ENCODE data around the gene AIG1.
"Not testable (repeated sequence)": the region's sequence is repeated elsewhere in the genome, so short reads cannot be mapped to it uniquely, and the experiment has no call there.

The AIG1 gene

GRCh38 chr6:143267760-143268159, 207.1 kb downstream of the AIG1 start:
- no peak for DNase-seq (ENCODE audit: low read depth in 2 of 2)

GRCh38 chr6:143268439-143268838, 207.8 kb downstream of the AIG1 start:
- DNase-seq (ENCODE audit: low read depth in 2 of 2) = no peak

- DNase-seq (ENCODE audit: low read depth in 2 of 2) = no peak
Measured at GRCh38 chr6:143270026-143270425, 209.3 kb downstream of the AIG1 start.

GRCh38 chr6:143271024-143271423, 210.3 kb downstream of the AIG1 start:
- DNase-seq (ENCODE audit: low read depth in 2 of 2) = no peak

GRCh38 chr6:143276436-143276835, 215.7 kb downstream of the AIG1 start:
- no peak for DNase-seq (ENCODE audit: low read depth in 2 of 2)

- no peak for DNase-seq (ENCODE audit: low read depth in 2 of 2)
Measured at GRCh38 chr6:143279385-143279784, 218.7 kb downstream of the AIG1 start.

GRCh38 chr6:143283887-143284645, 223.4 kb downstream of the AIG1 start:
- no peak for DNase-seq (ENCODE audit: low read depth in 2 of 2)

GRCh38 chr6:143286251-143286795, 225.6 kb downstream of the AIG1 start:
- no peak for DNase-seq (ENCODE audit: low read depth in 2 of 2)

- no peak for DNase-seq (ENCODE audit: low read depth in 2 of 2)
Measured at GRCh38 chr6:143288923-143289322, 228.2 kb downstream of the AIG1 start.

GRCh38 chr6:143290206-143290605, 229.5 kb downstream of the AIG1 start:
- no peak for DNase-seq (ENCODE audit: low read depth in 2 of 2)

- no peak for DNase-seq (ENCODE audit: low read depth in 2 of 2)
Measured at GRCh38 chr6:143293523-143293922, 232.8 kb downstream of the AIG1 start.

- no peak for DNase-seq (ENCODE audit: low read depth in 2 of 2)
Measured at GRCh38 chr6:143294265-143294860, 233.7 kb downstream of the AIG1 start.

- DNase-seq (ENCODE audit: low read depth in 2 of 2) = no peak
Measured at GRCh38 chr6:143295932-143296331, 235.2 kb downstream of the AIG1 start.

- no peak for DNase-seq (ENCODE audit: low read depth in 2 of 2)
Measured at GRCh38 chr6:143298071-143298470, 237.4 kb downstream of the AIG1 start.

GRCh38 chr6:143299253-143300166, 238.8 kb downstream of the AIG1 start:
- DNase-seq (ENCODE audit: low read depth in 2 of 2) = no peak

GRCh38 chr6:143301188-143301587, 240.5 kb downstream of the AIG1 start:
- DNase-seq (ENCODE audit: low read depth in 2 of 2) = no peak

- not testable (repeated sequence) for DNase-seq (ENCODE audit: low read depth in 2 of 2)
Measured at GRCh38 chr6:143307760-143308159, 247.1 kb downstream of the AIG1 start.

GRCh38 chr6:143313163-143313562, 252.5 kb downstream of the AIG1 start:
- DNase-seq (ENCODE audit: low read depth in 2 of 2) = no peak

GRCh38 chr6:143321491-143322086, 260.9 kb downstream of the AIG1 start:
- DNase-seq (ENCODE audit: low read depth in 2 of 2) = no peak

- DNase-seq (ENCODE audit: low read depth in 2 of 2) = no peak
Measured at GRCh38 chr6:143322386-143322785, 261.7 kb downstream of the AIG1 start.

- DNase-seq (ENCODE audit: low read depth in 2 of 2) = no peak
Measured at GRCh38 chr6:143323729-143324470, 263.2 kb downstream of the AIG1 start.

All from activated CD8-positive, alpha-beta memory T cell treated with anti-CD3 and anti-CD28 coated beads for 4 hours (primary cell).